NCI-H2227 treated with DMSO at 0.1 percent for 48 hours (cell line): ENCODE results near the gene REPIN1.
A peak's percentile ranks its signal among the peaks of the same experiment; 100 is the strongest.
"Not testable (repeated sequence)": the region's sequence is repeated elsewhere in the genome, so short reads cannot be mapped to it uniquely, and the experiment has no call there.

Source experiments
- DNase-seq: peaks from one replicate; lab custom pipeline; 2025; lab: John Stamatoyannopoulos, UW

The REPIN1 gene

GRCh38 chr7:150376560-150376959 lies 7.9 kb downstream of the REPIN1 start:
- DNase-seq, result no peak

- DNase-seq, result no peak
Measured at GRCh38 chr7:150377196-150377595, 8.6 kb downstream of the REPIN1 start.

- DNase-seq, result no peak
Measured at GRCh38 chr7:150377635-150378034, 9.0 kb downstream of the REPIN1 start.

GRCh38 chr7:150378115-150378852 lies 9.7 kb downstream of the REPIN1 start:
- peak; percentile 65 for DNase-seq

- peak; percentile 91 for DNase-seq
Measured at GRCh38 chr7:150378853-150379440, 10.3 kb downstream of the REPIN1 start, which contains the start of gene ZNF775. Gene ZNF775, plus strand, starts transcription at chr7:150379330. Its CDS starts 9,141 bp downstream, at chr7:150388471.

- DNase-seq, result no peak
Measured at GRCh38 chr7:150379441-150380379, 11.1 kb downstream of the REPIN1 start.

- DNase-seq, result no peak
Measured at GRCh38 chr7:150380463-150380862, 11.8 kb downstream of the REPIN1 start.

- no peak for DNase-seq
Measured at GRCh38 chr7:150381096-150381495, 12.5 kb downstream of the REPIN1 start.

GRCh38 chr7:150381785-150382122 lies 13.1 kb downstream of the REPIN1 start:
- no peak for DNase-seq

GRCh38 chr7:150382123-150382843 lies 13.7 kb downstream of the REPIN1 start:
- DNase-seq, result no peak

GRCh38 chr7:150382844-150383225 lies 14.2 kb downstream of the REPIN1 start:
- no peak for DNase-seq

- DNase-seq, result peak; percentile 75
Measured at GRCh38 chr7:150383710-150384397, 15.2 kb downstream of the REPIN1 start.

- no peak for DNase-seq
Measured at GRCh38 chr7:150384406-150385301, 16.0 kb downstream of the REPIN1 start.

- DNase-seq, result no peak
Measured at GRCh38 chr7:150385302-150385723, 16.7 kb downstream of the REPIN1 start.

- not testable (repeated sequence) for DNase-seq
Measured at GRCh38 chr7:150385884-150386283, 17.3 kb downstream of the REPIN1 start.

- DNase-seq, result no peak
Measured at GRCh38 chr7:150388306-150388705, 19.7 kb downstream of the REPIN1 start.

- DNase-seq, result no peak
Measured at GRCh38 chr7:150388709-150389531, 20.3 kb downstream of the REPIN1 start.

- DNase-seq, result no peak
Measured at GRCh38 chr7:150389532-150389816, 20.9 kb downstream of the REPIN1 start.

- DNase-seq, result no peak
Measured at GRCh38 chr7:150390205-150390604, 21.6 kb downstream of the REPIN1 start.

GRCh38 chr7:150393325-150393724 lies 24.7 kb downstream of the REPIN1 start:
- DNase-seq, result no peak
